GM19455 (cell line): Measurements from ENCODE around the gene PTPN5.

ENCODE experiments used
- ATAC-seq: cut with Tn5 transposase; IDR thresholded peaks from one replicate; pipeline ENCODE4 v1.9.1; 2021; ENCODE audit not compliant: unreplicated experiment

Gene PTPN5

DNA sequence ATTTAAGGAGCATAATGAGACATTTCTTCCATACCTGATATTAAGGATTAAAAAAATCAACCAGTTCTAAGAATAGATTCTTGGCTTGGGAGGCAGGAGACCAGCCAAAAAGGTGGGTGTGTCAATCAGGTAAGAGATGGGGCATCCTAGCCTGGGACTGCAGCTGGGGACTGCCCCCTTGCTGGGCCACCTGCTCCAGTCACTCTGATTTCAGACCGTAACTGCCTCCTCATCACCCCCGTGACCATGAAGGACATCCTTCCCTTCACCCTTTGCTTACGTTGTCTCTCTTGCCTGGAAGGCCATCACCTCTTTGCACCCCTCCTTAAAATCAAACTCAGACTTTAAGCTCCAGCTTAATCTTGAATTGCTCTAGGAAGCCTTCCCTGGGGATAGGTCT, 17.9 kb downstream of the PTPN5 start:
- no peak for ATAC-seq

DNA sequence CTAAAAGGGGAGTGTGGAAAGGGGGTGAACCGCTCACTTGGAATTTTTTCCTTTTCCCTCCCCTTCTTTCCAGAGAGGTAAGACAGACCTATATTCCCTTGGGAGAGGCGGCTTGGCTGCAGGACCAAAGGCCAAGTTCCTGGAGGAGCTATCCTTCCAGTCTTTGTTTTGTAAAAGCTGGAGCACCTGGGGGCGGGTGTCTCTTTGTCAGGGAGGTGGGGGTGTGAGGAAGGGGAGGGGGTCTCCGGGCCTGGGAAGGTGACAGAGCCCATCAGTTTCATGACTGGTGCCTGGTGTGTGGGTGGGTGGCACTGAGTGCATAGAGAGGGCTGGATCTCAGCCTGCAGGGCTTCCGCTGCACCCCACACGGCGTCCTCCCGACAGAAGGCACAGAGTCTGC, 18.5 kb downstream of the PTPN5 start:
- no peak for ATAC-seq

DNA sequence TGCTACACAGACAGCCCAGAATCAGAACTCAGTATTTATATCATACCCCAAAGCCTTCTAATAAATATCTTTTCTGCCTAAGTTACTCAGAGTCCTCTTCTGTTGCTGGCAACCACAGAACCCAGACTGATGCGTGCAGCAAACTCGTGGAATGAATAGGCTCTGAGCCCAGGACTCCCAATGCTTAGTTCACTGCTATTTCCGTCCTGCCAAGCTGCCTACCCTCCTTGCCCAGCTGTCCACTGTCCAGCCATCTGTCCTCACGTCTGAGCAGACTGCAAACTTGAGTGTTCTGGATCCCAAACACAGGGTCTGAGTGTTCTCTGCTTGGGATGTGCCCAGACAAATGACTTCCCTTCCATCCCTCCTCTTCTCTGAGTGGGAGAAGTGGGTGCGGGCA, 19.4 kb downstream of the PTPN5 start:
- ATAC-seq = no peak

DNA sequence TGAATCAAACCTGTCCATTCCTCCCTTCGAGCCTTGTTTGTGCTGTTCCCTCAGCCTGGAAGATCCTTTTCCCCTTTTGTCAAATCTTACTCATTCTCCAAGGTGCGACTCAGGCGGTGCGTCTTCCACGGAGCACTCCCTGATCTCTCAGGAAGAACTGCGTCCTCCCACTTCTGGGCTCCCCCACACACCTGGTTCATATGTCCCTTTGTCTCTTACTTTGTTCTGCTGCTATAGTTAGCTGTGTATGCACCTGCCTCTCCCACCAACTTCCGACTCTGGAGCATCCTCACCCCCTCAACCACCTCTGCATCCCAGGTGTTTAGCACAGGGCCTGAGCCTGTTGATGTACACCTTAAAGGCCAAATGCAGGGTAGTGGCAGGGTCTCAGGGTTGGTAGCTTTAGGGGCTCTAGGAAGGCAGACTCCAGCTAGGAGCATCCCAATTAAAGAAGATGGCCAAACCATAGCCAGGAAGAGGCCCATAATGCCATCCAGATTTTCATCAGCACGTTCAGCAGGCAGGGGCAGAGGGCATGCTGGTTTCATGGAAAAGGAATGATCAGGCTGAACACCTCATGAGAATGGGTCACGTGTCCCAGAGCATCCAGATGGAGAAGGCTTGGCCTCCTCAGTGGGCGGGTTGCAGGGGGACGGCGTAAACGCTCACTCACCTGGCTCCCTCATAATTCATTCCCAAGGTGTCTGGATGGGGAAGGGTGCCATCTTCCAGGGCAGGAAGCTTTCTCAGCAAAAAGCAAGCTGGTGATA, 20.1 kb downstream of the PTPN5 start:
- no peak for ATAC-seq

DNA sequence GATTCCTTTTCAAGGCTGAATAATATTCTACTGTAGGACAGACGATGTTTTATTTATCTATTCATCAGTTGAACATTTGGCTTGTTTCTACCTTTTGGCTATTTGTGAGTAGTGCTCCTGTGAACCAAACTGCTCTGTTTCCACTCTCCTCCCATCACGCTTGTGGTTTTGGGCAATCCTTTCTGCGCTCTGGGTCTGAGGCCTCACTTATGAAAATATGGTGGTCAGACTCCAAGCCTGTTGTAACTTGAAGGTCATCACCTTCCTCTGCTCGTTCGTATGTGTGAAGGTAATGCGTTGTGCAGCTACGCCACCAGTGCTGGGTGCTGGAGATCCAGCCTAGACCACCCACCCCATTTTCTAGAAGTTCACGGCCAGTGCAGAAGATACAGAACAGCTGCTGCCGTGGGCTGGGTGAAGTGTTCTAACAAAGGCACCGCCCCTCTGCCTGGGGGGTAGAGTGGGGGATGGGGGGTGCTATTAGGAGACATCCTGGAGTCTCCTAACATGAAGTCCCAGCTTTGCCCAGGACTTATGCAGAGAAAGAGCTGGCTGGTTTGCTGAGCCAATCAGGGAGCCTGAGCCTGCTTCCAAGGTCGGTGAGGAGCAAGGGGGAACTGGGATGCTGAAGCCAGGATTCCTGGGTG, 21.0 kb downstream of the PTPN5 start:
- ATAC-seq = no peak

DNA sequence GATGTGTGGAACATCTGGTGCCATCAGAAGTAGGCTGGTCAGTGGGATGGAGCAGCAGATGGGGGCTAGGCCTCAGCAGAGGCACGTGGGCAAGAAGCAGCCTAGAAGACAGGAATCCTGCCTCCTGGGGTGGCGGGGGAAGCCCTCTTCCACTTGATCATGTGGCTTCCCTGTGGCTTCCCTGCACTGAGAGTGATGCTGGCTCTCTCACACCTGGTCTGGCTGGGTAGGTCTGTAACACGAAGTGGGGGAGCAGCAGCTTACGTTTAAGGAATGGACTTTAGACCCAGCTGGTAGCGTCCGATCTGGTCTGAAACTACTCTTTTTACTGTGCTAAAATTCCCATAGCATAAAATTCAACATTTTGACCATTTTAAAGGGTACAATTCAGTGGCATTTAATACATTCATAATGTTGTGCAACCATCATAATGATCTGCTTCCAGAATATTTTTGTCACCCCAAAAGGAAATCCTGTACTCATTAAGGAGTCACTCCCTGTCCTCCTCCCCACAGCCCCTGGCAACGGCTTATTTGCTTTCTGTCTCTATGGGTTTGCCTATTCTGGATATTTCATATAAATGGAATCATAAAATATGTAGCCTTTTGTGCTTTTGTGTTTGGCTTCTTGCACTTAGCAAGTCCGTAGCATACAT, 21.7 kb downstream of the PTPN5 start:
- no peak for ATAC-seq

DNA sequence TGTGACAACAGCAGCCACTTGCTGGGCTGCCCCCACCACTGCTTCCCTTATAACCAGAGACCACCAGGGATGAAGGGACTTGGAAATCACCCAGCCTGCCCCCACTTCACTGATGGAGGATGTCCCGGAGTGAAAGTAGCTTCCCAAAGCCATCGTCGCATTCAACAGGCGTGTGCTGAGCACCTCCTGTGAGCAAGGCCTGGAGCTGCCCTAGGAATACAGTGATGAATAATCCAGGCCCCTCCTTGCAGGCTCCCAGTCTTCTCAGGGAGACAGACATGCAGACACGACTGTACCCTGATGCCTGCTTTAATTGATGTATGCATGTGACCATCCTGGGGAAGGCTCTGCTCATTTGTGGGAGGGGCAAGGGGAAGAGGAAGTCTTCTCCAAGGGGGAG, 22.6 kb downstream of the PTPN5 start:
- ATAC-seq = no peak

DNA sequence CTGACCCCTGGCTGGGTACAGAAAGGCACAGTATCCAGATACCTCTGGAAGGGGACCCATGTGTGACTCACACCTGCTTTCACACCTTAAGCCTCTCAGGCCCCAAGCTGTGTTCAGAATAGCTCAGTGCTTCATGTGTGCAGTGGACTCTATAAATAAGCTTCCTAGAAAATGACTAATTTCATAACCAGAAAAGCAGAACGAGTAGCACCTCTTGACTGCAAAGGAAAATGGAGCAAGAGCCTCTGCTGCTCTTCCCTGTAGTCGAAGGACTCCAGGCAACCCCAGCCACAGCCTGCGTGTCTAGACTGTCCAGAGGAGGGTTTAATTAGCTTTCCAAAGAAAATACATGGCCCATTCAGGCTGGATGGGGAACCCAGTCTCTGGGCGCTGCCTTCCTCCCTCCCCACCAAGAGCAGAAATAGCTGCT, 23.1 kb downstream of the PTPN5 start:
- peak; percentile 94 for ATAC-seq

DNA sequence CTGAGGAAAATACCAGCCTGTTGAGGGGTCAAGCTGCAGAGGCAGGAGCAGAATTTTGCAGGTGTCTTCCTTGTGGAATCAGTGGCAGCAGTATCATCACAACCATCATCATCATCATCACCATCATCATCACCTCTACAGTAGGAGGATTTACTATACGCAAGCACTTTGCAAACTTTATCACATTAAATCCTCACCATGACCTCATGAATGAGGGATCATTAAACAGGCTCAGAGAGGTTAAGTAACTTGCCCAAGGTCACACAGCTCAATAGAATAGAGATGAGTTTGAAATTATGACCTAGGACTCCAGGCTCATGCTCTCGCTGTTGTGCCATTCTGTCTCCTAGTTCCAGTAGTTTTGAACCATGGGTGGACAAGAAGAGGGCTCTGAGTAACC, 25.6 kb downstream of the PTPN5 start:
- ATAC-seq = no peak

DNA sequence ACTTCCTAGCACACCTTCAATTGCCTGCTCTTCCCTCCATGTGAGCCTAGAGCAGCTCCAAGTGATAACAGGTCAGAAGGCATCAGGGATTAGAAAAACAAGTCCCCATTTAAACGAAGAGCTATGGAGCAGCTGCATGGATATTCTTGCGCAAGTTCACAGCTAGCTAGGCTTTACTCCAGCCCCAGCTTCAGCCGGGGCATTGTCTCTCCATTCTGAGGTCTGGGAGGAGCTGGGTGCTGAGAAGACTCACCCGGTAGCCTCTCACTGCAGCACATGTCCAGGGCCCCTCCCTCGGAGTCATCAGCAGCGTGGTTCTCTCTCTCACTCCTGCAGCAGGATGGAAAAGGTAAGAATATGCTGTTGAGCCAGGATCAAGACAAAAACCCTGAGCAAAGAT, 26.0 kb downstream of the PTPN5 start:
- no peak for ATAC-seq

DNA sequence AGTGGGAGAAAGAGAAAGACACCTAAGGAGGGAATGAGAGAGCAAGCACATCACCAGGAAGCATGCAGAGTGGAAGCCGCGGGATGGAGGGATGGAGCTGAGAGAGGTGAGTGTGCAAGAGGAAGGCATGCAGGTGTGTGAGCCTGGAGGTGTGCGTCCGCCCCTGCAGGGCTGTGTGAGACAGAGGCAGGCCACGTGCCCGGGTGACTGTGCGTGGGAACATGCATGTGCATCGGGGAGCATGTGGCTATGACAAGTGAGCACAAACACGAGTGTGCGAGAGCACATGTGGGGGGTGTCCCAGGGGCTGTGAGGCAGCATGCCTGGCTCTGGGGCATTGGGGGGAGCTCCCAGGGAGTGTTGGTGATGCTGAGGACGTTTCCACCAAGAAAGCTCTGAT, 29.9 kb downstream of the PTPN5 start:
- ATAC-seq = no peak

DNA sequence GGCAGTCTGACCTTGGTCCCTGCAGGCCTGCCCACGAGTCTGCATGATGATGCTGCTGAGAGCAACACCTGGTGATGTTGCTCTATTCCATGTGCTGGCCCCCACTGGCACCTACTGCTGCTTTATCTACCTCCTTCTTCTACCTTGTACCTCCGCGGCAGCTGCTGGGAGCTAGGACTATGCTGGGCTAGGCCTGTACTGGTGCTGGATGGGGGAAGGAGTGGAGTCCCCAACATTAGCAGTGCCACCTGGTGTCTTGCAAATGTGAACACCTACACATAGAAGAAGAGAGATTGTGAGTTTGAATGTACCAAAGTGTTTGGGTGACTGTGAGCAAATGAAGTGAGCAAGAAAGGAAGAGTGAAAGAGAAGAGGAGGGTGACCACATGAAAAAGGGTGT, 30.5 kb downstream of the PTPN5 start:
- no peak for ATAC-seq

DNA sequence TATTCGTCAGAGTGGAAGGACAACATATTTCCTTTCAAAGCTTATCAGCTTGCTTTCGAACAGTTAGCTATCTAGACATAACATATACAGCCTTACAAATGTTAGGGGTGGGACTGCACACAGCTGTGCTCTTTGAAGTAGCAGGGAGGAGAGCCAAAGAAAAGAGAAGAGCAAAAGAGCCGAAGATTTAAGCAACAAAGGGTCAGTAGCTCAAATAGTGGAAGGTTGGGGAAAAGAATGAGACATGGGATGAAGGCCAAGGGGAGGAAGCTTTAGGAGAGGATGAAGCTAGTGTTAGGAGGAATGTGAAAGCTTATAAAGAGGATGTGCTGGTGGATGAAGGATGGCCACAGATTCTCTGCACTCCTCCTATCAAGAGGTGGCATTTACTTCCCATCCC, 33.8 kb downstream of the PTPN5 start:
- ATAC-seq = no peak

DNA sequence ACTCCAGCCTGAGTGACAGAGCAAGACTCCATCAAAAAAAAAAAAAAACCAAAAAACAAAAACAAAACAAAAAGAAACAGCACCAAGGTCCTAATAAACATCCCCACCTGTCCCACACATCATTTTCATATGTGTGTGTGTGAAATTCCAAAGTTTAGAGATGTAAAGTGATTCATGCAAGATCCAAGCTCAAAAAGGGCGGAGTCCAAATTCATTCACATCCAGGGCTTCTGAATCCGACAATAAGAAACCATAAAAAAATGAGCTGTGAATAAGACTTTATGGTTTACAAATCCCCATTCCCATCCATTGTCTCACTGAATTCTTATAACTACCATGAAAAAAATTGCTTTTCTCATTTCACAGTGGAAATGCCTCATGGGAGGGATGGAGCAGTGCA, 34.7 kb downstream of the PTPN5 start:
- ATAC-seq = no peak

DNA sequence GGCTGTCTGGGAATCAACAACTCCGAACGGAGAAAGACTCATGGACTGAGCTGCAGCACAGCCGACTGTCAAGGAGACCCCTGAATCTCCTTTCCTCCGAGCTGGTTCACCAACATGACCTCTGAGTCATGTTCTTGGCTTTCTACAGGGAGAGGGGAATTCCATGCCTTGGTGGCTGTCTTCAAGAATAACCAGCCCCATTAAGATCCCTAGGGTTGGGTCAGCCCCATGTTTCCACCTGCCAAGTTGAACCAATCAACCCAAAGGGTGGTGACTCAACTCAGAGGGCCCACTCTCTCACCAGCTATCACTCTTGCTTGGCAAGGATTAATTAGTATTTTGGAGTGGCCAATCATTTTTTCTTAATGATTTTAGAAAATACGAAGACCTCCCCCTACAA, 37.3 kb downstream of the PTPN5 start:
- ATAC-seq = no peak

DNA sequence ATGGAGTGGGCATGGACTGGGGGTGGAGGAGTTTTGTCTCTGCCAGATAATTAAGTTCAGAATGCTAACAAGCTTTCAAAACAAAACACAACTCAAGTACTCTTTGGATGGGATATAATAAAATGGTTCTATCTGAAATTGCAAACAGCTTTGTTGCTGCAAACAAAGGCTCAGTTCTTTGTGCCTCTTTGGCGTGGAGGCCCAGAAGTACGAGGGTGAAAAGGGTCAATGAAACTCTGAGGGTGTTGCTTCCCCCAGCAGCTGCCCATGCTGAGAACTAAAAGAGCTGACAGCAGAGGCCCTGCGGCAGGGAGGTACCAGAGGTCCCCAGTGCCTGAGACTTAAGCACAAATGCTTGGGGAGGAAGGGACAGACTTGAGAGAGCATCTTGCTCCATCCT, 39.1 kb downstream of the PTPN5 start:
- ATAC-seq = no peak

DNA sequence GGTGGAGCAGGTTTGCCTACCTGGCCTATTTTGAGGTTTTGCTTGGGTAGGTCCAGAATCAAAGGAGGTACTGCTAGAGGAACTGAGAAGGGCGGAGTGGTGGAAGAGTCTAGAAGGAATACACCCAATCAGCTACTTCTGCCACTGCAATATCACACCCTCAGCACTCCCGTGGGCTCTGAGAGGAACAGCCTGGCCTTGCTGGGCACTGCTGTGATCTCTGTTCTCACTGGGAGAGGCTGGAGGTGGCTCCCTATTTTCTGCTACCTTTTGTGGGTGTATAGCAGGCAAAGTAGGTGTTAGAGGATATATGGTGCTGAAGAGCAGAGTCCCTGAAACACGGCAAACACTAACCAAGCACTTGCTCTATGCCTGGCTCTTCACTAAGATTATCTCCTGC, 40.7 kb downstream of the PTPN5 start:
- ATAC-seq = no peak

DNA sequence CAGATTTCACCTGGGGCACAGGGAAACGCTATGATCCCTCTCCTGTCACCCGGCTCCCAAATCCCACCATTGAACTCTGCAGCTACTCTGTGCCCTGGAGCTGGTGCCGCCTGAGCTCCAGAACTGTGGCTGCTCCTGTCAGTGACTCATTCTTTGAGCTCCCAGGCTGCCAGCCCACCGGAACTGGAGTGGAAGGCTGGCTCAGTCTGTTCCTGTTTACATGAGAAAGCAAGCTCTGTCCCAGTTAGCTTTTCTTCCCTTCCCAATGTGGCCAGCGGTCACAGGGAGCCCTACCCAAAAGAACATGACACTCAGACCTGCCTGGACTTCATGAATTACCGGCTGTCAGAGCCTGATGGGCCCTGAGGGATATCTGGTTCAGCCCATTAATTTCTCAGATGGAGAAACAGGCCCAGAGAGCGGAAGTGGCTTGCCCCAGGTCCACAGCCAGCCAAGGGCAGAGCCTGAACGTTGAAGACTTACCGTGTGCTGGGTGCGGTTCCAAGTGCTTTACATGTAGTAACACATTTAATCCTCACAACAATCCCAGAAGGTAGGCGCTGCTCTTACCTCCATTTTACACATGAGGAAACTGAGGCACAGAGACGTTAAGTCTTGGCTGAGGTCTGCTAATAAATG, 41.8 kb downstream of the PTPN5 start:
- no peak for ATAC-seq

DNA sequence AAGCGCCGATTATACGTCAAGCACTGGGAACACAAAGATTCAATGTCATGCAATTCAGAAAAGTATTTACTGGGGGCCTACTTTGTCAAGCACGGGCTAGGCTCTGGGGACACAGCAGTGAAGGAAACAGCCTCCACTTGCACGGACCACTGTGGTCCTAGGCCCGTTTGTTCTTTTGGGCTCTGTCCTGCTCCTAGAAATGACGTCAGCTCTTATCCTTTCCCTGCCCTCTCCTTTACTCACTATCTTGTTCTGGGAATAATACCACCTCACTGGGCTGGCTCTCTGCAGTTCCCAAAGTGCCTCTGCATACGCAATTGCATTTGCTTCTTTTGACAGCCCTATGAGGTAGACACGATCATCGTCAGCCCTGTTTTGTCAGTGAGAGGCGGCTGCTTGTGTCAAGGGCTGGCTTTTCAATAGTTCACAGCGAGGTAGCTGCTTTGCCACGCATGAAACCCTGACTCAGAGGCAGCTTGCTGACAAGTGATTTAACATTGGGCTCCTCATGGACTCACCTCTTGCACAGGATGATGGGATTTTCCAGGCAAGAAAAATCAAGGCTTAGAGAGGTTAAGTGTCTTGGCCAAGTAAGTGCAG, 42.7 kb downstream of the PTPN5 start:
- ATAC-seq = no peak

DNA sequence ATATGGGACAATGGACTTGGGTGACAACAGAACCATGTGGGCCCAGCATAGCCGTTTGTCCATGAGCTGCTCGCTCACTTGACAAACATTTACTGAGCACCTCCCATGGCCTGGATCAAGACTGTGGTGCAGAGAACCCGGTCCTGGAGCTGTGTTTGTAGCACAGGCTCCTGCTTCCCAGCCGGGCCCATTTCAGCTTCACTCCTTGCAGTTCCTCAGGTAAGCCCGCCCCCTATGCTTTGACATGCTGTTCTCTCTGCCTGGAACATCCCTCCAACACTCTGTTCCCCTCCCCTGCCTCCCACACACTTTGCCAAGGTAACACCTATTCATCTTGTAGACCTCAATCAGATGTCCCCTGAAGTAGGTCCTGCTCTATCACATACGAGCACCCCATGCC, 46.3 kb downstream of the PTPN5 start:
- ATAC-seq = no peak

DNA sequence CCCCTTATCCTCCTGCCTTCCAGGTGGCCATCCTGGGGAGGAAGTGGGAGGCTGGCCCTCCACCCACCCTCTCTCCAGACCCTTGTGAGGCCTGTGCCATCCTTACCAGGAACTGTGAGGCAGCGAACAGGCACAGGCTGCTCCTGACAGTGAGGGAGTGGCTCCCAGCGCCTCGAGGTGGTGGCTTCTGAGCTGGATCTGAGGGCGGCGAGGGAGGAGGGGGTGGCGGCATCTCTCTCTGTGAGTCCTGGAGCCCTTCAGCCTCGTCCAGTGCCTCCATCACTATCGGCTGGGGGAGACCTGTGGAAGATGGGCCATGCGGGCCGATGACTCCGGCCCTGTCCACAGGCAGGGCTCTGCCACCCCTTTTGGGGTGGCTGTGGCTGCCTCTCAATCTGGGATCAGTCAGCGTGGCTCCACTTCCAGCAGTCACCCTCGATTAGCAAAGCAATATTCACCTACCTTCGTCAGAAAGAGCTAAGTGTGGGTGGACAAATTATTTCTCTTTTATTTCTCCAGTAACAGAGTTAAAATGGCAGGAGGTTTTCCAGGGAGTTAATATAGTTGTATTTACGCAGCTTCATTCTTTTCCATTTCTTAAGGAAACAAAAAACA, 47.6 kb downstream of the PTPN5 start:
- no peak for ATAC-seq
